Medulla oblongata (tissue), 1 donor: Measurements from ENCODE around the gene EPS8L1.

ENCODE experiments used
- DNase-seq: peaks from one replicate; pipeline ENCODE4 v3.0.0-alpha.2; 2015; ENCODE audit errors: extremely low spot score

Gene EPS8L1

GRCh38 chr19:55115446-55116065 is 39.9 kb downstream of the EPS8L1 start:
- DNase-seq, result no peak

- DNase-seq, result peak; percentile 81
Observed at GRCh38 chr19:55116232-55116858, 40.7 kb downstream of the EPS8L1 start.

- DNase-seq, result no peak
Observed at GRCh38 chr19:55116859-55117662, 41.4 kb downstream of the EPS8L1 start, which contains the start of gene PPP1R12C. Gene PPP1R12C (minus strand): TSS chr19:55117637. CDS start chr19:55117543, 94 bp downstream.

- peak; percentile 99 for DNase-seq
Observed at GRCh38 chr19:55117663-55118391, 42.2 kb downstream of the EPS8L1 start.

- peak; percentile 73 for DNase-seq
Observed at GRCh38 chr19:55118401-55118991, 42.8 kb downstream of the EPS8L1 start.

GRCh38 chr19:55119053-55119452 is 43.4 kb downstream of the EPS8L1 start:
- DNase-seq, result no peak

- DNase-seq, result no peak
Observed at GRCh38 chr19:55131421-55131820, 55.8 kb downstream of the EPS8L1 start.

GRCh38 chr19:55132453-55133129 is 56.9 kb downstream of the EPS8L1 start:
- DNase-seq, result no peak

- no peak for DNase-seq
Observed at GRCh38 chr19:55133639-55134444, 58.2 kb downstream of the EPS8L1 start.

- no peak for DNase-seq
Observed at GRCh38 chr19:55134736-55135135, 59.1 kb downstream of the EPS8L1 start.

GRCh38 chr19:55136399-55137102 is 60.9 kb downstream of the EPS8L1 start:
- no peak for DNase-seq
